MCF 10A (cell line): ENCODE results near the gene AJM1. TPM values are rescaled to one million over a fixed set of nuclear protein-coding genes. Genes with fewer than 3 reads are reported as not detected.
A peak's percentile ranks its signal among the peaks of the same experiment; 100 is the strongest.

Experiments used
- BruUV-seq: library from RNA; stranded (reverse); fragments of 400-500 nt; replicated peaks from 2 replicates; lab custom pipeline; 2021; lab: Mats Ljungman, UMichigan
- CTCF ChIA-PET: fragments of 300-600 bp; sonication (Branson Sonifier 250); formaldehyde crosslinking; extraction: SDS; loops from one replicate; lab custom pipeline; 2021; ENCODE audit warnings: antibody characterized with exemption, inconsistent platforms; lab: Yijun Ruan, JAX
- POLR2A ChIA-PET: fragments of 300-600, 350-650 bp; sonication (Branson Sonifier 250); formaldehyde crosslinking; extraction: SDS; loops from one replicate; lab custom pipeline; 2020; ENCODE audit warnings: antibody characterized with exemption, inconsistent platforms; lab: Yijun Ruan, JAX
- DNase-seq: peaks from one replicate; pipeline ENCODE4 v3.0.0-alpha.2; 2018; ENCODE audit not compliant: unreplicated experiment
- H3K27ac Mint-ChIP-seq: one replicate; pipeline ENCODE4 v1.8.0; 2022; ENCODE audit warnings: mild to moderate bottlenecking, low read depth, mixed read lengths; ENCODE audit not compliant: unreplicated experiment
- H3K27me3 Mint-ChIP-seq: one replicate; pipeline ENCODE4 v1.8.0; 2022; ENCODE audit warnings: mixed read lengths; ENCODE audit not compliant: insufficient read depth, unreplicated experiment
- H3K36me3 Mint-ChIP-seq: one replicate; pipeline ENCODE4 v1.8.0; 2022; ENCODE audit warnings: mild to moderate bottlenecking, moderate library complexity, mixed read lengths; ENCODE audit not compliant: insufficient read depth, unreplicated experiment
- H3K4me1 Mint-ChIP-seq: one replicate; pipeline ENCODE4 v1.8.0; 2022; ENCODE audit warnings: mixed read lengths; ENCODE audit not compliant: insufficient read depth, unreplicated experiment
- H3K4me3 Mint-ChIP-seq: one replicate; pipeline ENCODE4 v1.8.0; 2022; ENCODE audit warnings: mild to moderate bottlenecking, moderate library complexity, mixed read lengths; ENCODE audit not compliant: unreplicated experiment
- H3K9me3 Mint-ChIP-seq: one replicate; pipeline ENCODE4 v1.8.0; 2022; ENCODE audit warnings: mixed read lengths; ENCODE audit not compliant: unreplicated experiment
- intact Hi-C: fragments of 100-400 bp; cut with micrococcal nuclease; formaldehyde crosslinking; loops from 2 replicates; pipeline ENCODE4 v1.14.1; 2022
- total RNA-seq: library from RNA; stranded (reverse); gene quantifications from 2 replicates; pipeline ENCODE4 v1.2.3, GENCODE V29; 2022
- TF ChIP-seq, protein P1 (sequence below): fragments of 200-600 bp; IDR thresholded peaks from one replicate; pipeline ENCODE4 v1.8.0; 2022; ENCODE audit warnings: antibody characterized with exemption, mild to moderate bottlenecking; ENCODE audit not compliant: unreplicated experiment

Gene AJM1
- total RNA-seq, 1 experiment from 2014 or later: 5.7 TPM

DNA sequence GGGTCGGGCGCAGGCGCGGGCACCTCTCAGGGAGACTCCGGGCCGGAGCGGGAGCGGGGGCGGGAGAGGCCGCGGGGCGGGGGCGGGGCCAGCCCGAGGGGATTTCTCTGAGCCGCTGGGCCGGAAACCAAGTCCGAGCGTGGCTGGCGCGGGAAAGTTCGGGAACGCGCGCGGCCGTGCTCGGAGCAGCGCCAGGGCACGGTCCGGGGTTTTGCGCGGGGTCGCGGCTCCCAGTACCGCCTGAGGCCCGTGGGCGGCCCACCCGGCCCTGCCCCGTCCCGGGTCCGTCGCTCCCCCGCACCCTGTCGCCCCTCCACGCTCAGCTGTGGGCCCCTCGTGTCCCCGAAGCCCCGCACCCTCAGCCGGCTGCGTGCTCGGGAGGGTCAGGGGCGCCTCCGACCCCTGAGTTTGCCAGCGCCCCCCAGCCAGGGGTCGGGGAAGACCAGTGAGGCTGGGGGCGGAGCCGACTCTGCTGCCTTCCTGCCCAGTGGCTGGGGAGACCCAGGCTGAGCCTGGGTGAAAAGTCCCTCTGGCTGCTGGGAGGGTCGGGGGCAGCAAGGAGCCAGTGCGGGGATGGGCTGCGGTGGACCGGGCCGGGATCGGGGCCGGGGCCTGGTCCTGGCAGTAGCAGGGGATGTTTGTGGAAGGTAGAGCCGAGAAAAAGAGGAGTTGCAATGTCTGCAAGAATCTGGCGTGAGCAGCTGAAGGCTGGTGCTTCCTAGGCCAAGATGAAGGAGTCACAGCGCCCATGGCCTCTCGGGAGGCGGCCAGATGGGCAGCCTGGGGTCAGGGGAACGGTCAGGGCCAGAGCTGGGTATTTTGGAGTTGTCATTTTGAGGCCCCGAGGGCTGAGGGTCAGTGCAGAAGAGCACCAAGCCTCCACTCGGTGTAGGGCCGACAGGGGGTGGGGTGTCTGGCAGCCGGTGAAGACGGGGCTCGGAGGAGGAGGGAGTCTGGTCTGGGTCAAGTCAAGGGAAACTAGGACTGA is 44.6 kb downstream of the AJM1 start:
- BruUV-seq: no TSS peak
- intact Hi-C loops: no loop called here

GRCh38 chr9:136888454-136888853 is 46.2 kb downstream of the AJM1 start:
- H3K9me3 Mint-ChIP-seq: no peaks in the 10 kb centered on the region
- no peaks in the 10 kb centered on the region for H3K27me3 Mint-ChIP-seq
- no peak for DNase-seq
- no peak overlapping the region for H3K27ac Mint-ChIP-seq
- peaks cover 7% of the 10 kb centered on the region for H3K36me3 Mint-ChIP-seq
- ChIA-PET POLR2A (no interaction called here), CTCF (interaction anchor here (0.6 to 1.8 kb wide), 4 partner anchors 14 to 146 kb away, joined by 3 to 6 read pairs (median 4); no protein-coding TSS in a partner anchor)
- TF ChIP-seq, protein P1, sequence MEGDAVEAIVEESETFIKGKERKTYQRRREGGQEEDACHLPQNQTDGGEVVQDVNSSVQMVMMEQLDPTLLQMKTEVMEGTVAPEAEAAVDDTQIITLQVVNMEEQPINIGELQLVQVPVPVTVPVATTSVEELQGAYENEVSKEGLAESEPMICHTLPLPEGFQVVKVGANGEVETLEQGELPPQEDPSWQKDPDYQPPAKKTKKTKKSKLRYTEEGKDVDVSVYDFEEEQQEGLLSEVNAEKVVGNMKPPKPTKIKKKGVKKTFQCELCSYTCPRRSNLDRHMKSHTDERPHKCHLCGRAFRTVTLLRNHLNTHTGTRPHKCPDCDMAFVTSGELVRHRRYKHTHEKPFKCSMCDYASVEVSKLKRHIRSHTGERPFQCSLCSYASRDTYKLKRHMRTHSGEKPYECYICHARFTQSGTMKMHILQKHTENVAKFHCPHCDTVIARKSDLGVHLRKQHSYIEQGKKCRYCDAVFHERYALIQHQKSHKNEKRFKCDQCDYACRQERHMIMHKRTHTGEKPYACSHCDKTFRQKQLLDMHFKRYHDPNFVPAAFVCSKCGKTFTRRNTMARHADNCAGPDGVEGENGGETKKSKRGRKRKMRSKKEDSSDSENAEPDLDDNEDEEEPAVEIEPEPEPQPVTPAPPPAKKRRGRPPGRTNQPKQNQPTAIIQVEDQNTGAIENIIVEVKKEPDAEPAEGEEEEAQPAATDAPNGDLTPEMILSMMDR: no peak
- intact Hi-C loops: no loop called here
- H3K4me3 Mint-ChIP-seq: no peak overlapping the region
- TSS peak; percentile 19 for BruUV-seq
- H3K4me1 Mint-ChIP-seq: peaks cover 6% of the 10 kb centered on the region

More for the DNA sequence above, 44.6 kb downstream of the AJM1 start:
- H3K4me3 Mint-ChIP-seq: peak overlapping the region; percentile 84
- no peaks in the 10 kb centered on the region for H3K9me3 Mint-ChIP-seq
- peaks cover 7% of the 10 kb centered on the region for H3K36me3 Mint-ChIP-seq
- CTCF ChIA-PET: interaction anchor here (0.6 to 1.8 kb wide), 5 partner anchors 25 to 143 kb away, joined by 3 to 5 read pairs (median 4); partner anchors contain the start of gene AJM1
- no peak for DNase-seq
- H3K27ac Mint-ChIP-seq: peak overlapping the region; percentile 71
- POLR2A ChIA-PET: interaction anchor here (0.8 to 2.6 kb wide), 7 partner anchors 10 to 96 kb away, joined by 3 to 28 read pairs (median 6); partner anchors contain the start of genes EDF1, FBXW5 and TMEM141
- no peaks in the 10 kb centered on the region for H3K27me3 Mint-ChIP-seq
- H3K4me1 Mint-ChIP-seq: peaks cover 6% of the 10 kb centered on the region
- TF ChIP-seq, protein P1: no peak

DNA sequence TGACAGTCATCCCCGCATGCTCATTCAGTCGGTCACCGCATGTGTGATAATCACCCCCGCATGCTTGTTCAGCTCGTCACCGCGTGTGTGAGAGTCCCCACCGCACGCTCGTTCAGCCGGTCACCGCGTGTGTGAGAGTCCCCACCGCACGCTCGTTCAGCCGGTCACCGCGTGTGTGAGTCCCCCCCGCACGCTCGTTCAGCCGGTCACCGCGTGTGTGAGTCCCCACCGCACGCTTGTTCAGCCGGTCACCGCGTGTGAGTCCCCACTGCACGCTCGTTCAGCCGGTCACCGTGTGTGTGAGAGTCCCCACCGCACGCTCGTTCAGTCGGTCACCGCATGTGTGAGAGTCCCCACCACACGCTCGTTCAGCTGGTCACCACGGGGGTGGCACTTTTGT is 47.6 kb downstream of the AJM1 start:
- Mint-ChIP-seq H3K36me3 (peaks cover 13% of the 10 kb centered on the region), H3K4me1 (peaks cover 6% of the 10 kb centered on the region), H3K27me3 (no peaks in the 10 kb centered on the region), H3K4me3 (no peak overlapping the region), H3K27ac (no peak overlapping the region), H3K9me3 (no peaks in the 10 kb centered on the region)
- intact Hi-C loops: no loop called here
- no peak for DNase-seq
- TF ChIP-seq, protein P1: no peak
- ChIA-PET POLR2A (no interaction called here), CTCF (no interaction called here)
- BruUV-seq: no TSS peak

GRCh38 chr9:136890661-136891060 is 48.4 kb downstream of the AJM1 start:
- H3K9me3 Mint-ChIP-seq: no peaks in the 10 kb centered on the region

More at GRCh38 chr9:136890661-136891060, 48.4 kb downstream of the AJM1 start:
- intact Hi-C loops: no loop called here
- no TSS peak for BruUV-seq
- Mint-ChIP-seq H3K36me3 (peaks cover 20% of the 10 kb centered on the region), H3K27ac (no peak overlapping the region), H3K4me1 (peaks cover 6% of the 10 kb centered on the region), H3K4me3 (no peak overlapping the region), H3K27me3 (no peaks in the 10 kb centered on the region)
- DNase-seq: no peak
- ChIA-PET POLR2A (no interaction called here), CTCF (interaction anchor here (0.7 kb wide), 1 partner anchor 146 kb away, joined by 3 read pairs; no protein-coding TSS in a partner anchor)
- TF ChIP-seq, protein P1: no peak
